AG09309 (cell line): ENCODE measurements around the gene DDIT4.

Source experiments
- DNase-seq: peaks from one replicate; pipeline ENCODE4 v3.0.0-alpha.2; 2010; ENCODE audit warnings: low read depth
- H3K4me3 ChIP-seq: 2 replicates; pipeline ENCODE4 v1.5.1; 2011; ENCODE audit warnings: mild to moderate bottlenecking, low read depth, low read length, moderate library complexity; ENCODE audit not compliant: control insufficient read depth
- TF ChIP-seq, protein P1 (sequence below): IDR thresholded peaks from 2 replicates; pipeline ENCODE4 v1.5.1; 2011; ENCODE audit warnings: mild to moderate bottlenecking, low read depth, low read length, inconsistent platforms; ENCODE audit not compliant: insufficient read depth, control insufficient read depth; ENCODE audit errors: missing control alignments

The DDIT4 gene

GRCh38 chr10:72233621-72234020 lies 40.1 kb upstream of the DDIT4 start:
- H3K4me3 ChIP-seq, result no peak overlapping the region
- TF ChIP-seq, protein P1, sequence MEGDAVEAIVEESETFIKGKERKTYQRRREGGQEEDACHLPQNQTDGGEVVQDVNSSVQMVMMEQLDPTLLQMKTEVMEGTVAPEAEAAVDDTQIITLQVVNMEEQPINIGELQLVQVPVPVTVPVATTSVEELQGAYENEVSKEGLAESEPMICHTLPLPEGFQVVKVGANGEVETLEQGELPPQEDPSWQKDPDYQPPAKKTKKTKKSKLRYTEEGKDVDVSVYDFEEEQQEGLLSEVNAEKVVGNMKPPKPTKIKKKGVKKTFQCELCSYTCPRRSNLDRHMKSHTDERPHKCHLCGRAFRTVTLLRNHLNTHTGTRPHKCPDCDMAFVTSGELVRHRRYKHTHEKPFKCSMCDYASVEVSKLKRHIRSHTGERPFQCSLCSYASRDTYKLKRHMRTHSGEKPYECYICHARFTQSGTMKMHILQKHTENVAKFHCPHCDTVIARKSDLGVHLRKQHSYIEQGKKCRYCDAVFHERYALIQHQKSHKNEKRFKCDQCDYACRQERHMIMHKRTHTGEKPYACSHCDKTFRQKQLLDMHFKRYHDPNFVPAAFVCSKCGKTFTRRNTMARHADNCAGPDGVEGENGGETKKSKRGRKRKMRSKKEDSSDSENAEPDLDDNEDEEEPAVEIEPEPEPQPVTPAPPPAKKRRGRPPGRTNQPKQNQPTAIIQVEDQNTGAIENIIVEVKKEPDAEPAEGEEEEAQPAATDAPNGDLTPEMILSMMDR, result no peak
- DNase-seq, result no peak

DNA sequence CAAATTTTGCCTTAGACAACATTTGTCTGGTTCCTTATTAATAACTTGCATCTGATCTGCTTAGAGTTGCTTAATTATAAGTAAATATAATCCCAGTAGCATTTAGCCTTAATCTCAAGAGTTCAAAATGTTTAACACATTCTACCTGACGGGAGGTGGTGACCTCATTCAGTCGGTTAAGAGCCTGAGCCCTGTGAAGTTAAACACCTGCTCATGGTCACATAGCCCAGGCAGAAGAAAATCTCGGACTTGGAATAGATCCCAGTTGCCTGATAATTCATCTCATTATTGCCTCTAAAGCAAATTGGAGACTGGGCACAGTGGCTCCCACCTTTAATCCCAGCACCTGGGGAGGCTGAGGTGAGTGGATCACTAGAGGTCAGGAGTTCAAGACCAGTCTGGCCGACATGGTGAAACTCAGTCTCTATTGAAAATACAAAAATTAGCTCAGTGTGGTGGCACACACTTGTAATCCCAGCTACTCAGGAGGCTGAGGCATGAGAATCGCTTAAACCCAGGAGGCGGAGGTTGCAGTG lies 39.1 kb upstream of the DDIT4 start:
- no peak for DNase-seq

DNA sequence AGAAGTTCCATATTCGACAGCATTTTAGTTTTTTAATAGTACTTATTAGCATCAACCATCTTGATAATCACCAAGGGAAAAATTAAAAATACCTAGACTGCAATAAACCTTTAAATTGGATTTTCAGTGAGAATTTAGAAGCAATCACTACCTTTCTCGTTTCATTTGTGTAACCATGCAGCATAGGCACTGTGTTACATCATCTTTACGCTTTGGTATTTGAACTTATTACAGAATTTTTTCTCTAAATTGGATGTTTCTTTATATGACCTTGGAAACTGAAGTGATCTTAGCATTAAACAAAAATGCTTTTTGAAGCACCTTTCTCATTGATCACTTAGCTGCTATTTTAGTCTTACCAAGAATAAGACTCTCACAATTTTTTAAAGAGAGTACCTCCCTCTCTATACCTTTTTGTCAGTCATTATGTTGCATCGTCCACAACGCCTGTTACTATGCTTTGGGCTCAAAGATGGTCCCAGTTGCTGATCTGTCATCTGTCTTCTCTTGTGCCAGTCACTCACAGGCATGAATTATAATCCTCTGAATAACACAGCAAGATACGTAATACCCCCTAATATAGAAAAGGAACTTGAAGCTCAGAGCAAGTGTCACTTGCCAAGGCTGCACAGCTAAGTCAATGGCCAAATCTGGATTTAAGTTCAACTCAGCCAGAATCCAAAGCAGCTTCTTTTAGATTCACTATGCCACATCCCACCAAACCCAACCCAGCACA lies 38.0 kb upstream of the DDIT4 start:
- DNase-seq, result no peak
- TF ChIP-seq, protein P1, result no peak
- no peak overlapping the region for H3K4me3 ChIP-seq

More for the DNA sequence above, 39.1 kb upstream of the DDIT4 start:
- TF ChIP-seq, protein P1, result no peak
- H3K4me3 ChIP-seq, result no peak overlapping the region

DNA sequence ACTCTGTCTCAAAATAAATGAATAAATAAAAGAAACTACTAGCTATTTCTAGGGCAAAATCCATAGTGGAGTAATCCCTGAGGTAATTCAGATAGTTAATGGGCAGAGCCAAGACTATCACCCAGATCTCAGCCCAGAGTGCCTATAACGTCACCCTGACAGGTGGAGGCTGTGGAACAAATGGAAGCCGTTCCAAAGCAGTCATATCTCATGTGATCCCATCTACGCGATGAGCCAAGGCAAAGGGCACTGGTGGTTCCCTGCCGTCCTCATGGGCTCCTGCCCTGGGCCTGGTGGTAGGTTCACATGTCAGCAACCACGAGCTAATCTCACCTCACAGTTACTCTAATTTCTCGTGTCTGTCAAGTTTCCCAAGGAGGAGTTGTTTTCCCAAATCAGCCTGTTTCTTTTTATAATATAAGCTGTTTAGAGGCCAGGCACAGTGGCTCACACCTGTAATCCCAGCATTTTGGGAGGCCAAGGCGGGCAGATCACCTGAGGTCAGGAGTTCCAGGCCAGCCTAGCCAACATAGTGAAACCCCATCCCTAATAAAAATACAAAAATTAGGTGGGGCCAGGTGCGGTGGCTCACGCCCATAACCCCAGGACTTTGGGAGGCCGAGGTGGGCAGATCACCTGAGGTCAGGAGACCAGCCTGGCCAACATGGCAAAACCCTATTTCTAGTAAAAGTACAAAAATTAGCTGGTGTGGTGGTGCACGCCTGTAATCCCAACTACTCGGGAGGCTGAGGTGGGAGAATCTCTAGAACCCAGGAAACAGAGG lies 35.1 kb upstream of the DDIT4 start:
- DNase-seq, result no peak
- TF ChIP-seq, protein P1, result no peak
- no peak overlapping the region for H3K4me3 ChIP-seq

GRCh38 chr10:72239409-72239808 lies 34.3 kb upstream of the DDIT4 start:
- TF ChIP-seq, protein P1, result no peak
- H3K4me3 ChIP-seq, result no peak overlapping the region
- no peak for DNase-seq

DNA sequence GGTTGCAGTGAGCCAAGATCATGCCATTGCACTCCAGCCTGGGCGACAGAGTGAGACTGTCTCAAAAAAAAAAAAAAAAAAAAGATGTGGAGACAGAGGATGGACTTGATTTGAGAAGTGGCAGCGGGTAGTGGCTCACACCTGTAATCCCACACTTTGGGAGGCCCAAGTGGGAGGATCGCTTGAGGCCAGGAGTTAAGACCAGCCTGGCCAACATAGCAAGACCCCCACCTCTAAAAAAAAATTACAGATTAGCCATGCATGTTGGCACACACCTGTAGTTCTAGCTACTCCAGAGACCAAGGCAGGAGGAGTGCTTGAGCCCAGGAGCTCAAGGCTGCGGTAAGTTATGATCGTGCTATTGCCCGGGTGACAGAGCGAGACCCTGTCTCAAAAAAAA lies 33.4 kb upstream of the DDIT4 start:
- TF ChIP-seq, protein P1, result no peak
- no peak for DNase-seq
- H3K4me3 ChIP-seq, result no peak overlapping the region
